HG02852 (cell line): ENCODE results near the gene APOB.

Source experiments
- ATAC-seq: cut with Tn5 transposase; IDR thresholded peaks from one replicate; pipeline ENCODE4 v1.9.1; 2021; ENCODE audit warnings: mild to moderate bottlenecking, moderate library complexity; ENCODE audit not compliant: unreplicated experiment

APOB gene

GRCh38 chr2:20953146-20953824 is 90.6 kb downstream of the APOB start:
- no peak for ATAC-seq
